ENCODE results near the gene NXPH1.

Gene NXPH1

DNA sequence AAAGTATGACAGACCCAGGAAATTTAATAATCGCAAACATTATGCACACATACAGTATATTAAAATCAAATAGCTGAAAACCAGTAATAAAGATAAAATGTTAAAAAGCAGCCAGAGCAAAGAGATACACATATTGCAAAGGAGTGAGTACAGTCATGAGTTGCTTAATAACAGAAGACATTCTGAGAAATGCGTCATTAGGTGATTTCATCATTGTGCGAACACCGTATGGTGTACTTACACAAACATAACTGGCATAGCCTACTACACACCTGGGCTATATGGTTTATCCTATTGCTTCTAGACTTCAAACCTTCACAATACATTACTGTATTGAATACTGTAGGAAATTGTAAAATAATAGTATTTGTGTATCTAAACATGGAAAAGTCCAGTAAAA is 367.6 kb downstream of the NXPH1 start:
- in situ Hi-C loops (cut with MboI; ENCODE audit: low sequenced_read_pairs): no loop called here
